IMR-90 (cell line): Measurements from ENCODE around the gene PSME4. TPM values are rescaled to one million over a fixed set of nuclear protein-coding genes. Genes with fewer than 3 reads are reported as not detected.
"Not testable (repeated sequence)": the region's sequence is repeated elsewhere in the genome, so short reads cannot be mapped to it uniquely, and the experiment has no call there.

ENCODE experiments used
- ATAC-seq: fragments of 200-7000 bp; cut with Tn5 transposase; 2 replicates; pipeline ENCODE4 v1.9.1; 2020; ENCODE audit warnings: low read depth, mild to moderate bottlenecking, moderate library complexity
- BruUV-seq: library from RNA; stranded (reverse); fragments of 400-500 nt; replicated peaks from 2 replicates; lab custom pipeline; 2021; lab: Mats Ljungman, UMichigan
- CTCF ChIA-PET: fragments of 300-600 bp; formaldehyde crosslinking; extraction: SDS; loops from one replicate; lab custom pipeline; 2021; ENCODE audit warnings: antibody characterized with exemption; lab: Yijun Ruan, JAX
- POLR2A ChIA-PET: fragments of 300-600 bp; sonication (Branson Sonifier 250); formaldehyde crosslinking; loops from one replicate; lab custom pipeline; 2022; ENCODE audit warnings: antibody characterized with exemption; ENCODE audit not compliant: unreplicated experiment; lab: Charles Lee
- DNase-seq: peaks from one replicate; pipeline ENCODE4 v3.0.0; 2013
- H2AFZ ChIP-seq: replicated peaks from 2 replicates; pipeline ENCODE3; 2013; ENCODE audit warnings: low read length, mild to moderate bottlenecking; ENCODE audit not compliant: poor library complexity
- H2AK5ac ChIP-seq: 2 replicates; pipeline ENCODE4 v1.6.1; 2013; ENCODE audit warnings: low read depth, low read length, inconsistent platforms
- H2AK9ac ChIP-seq: replicated peaks from 2 replicates; pipeline ENCODE3; 2013; ENCODE audit warnings: mild to moderate bottlenecking, low read depth, low read length, moderate library complexity; ENCODE audit not compliant: poor library complexity
- H2BK120ac ChIP-seq: 2 replicates; pipeline ENCODE4 v1.6.1; 2013; ENCODE audit warnings: low read depth, low read length, inconsistent platforms
- H2BK15ac ChIP-seq: 3 replicates; pipeline ENCODE4 v1.6.1; 2013; ENCODE audit warnings: low read depth, low read length, inconsistent platforms
- H2BK20ac ChIP-seq: 2 replicates; pipeline ENCODE4 v1.6.1; 2013; ENCODE audit warnings: low read depth, mild to moderate bottlenecking, inconsistent platforms, low read length, moderate library complexity
- H2BK5ac ChIP-seq: 2 replicates; pipeline ENCODE4 v1.6.1; 2013; ENCODE audit warnings: mild to moderate bottlenecking, low read depth, low read length, inconsistent platforms; ENCODE audit not compliant: poor library complexity, severe bottlenecking
- H3K14ac ChIP-seq: replicated peaks from 2 replicates; pipeline ENCODE4 v1.6.1; 2013; ENCODE audit warnings: low read depth, low read length, inconsistent platforms
- H3K18ac ChIP-seq: 2 replicates; pipeline ENCODE4 v1.6.1; 2013; ENCODE audit warnings: low read depth, low read length, control low read depth
- H3K23ac ChIP-seq: 2 replicates; pipeline ENCODE4 v1.6.1; 2013; ENCODE audit warnings: low read depth, low read length, inconsistent platforms
- H3K27ac ChIP-seq: 2 replicates; pipeline ENCODE4 v1.5.1; 2013; ENCODE audit warnings: mild to moderate bottlenecking, control low read depth, low read length; ENCODE audit not compliant: insufficient read depth
- H3K27me3 ChIP-seq: 2 replicates; pipeline ENCODE4 v1.6.1; 2013; ENCODE audit warnings: low read length; ENCODE audit not compliant: control insufficient read depth, insufficient read depth
- H3K36me3 ChIP-seq: 2 replicates; pipeline ENCODE4 v1.6.1; 2013; ENCODE audit warnings: low read length, mixed read lengths; ENCODE audit not compliant: control insufficient read depth, insufficient read depth
- H3K4ac ChIP-seq: 2 replicates; pipeline ENCODE4 v1.6.1; 2013; ENCODE audit warnings: low read depth, low read length, inconsistent platforms
- H3K4me1 ChIP-seq: 2 replicates; pipeline ENCODE4 v1.6.1; 2013; ENCODE audit warnings: low read length, mixed read lengths; ENCODE audit not compliant: control insufficient read depth, insufficient read depth
- H3K4me2 ChIP-seq: 2 replicates; pipeline ENCODE4 v1.6.1; 2013; ENCODE audit warnings: low read depth, mild to moderate bottlenecking, control low read depth, low read length, moderate library complexity
- H3K4me3 ChIP-seq: 2 replicates; pipeline ENCODE4 v1.5.1; 2013; ENCODE audit warnings: low read depth, mild to moderate bottlenecking, control low read depth, low read length, moderate library complexity; ENCODE audit not compliant: insufficient read depth
- H3K56ac ChIP-seq: 2 replicates; pipeline ENCODE4 v1.6.1; 2013; ENCODE audit warnings: low read length, inconsistent platforms; ENCODE audit not compliant: insufficient read depth; ENCODE audit errors: extremely low read depth
- H3K79me1 ChIP-seq, 2 experiments: 2 replicates each; pipeline ENCODE4 v1.6.1; 2013; ENCODE audit warnings: low read length in 2 of 2, inconsistent platforms in 1 of 2, low read depth in 1 of 2
- H3K9ac ChIP-seq: 2 replicates; pipeline ENCODE4 v1.6.1; 2013; ENCODE audit warnings: low read depth, low read length, control low read depth
- H3K9me1 ChIP-seq: 2 replicates; pipeline ENCODE4 v1.6.1; 2013; ENCODE audit warnings: low read length, inconsistent platforms; ENCODE audit not compliant: insufficient read depth
- H3K9me3 ChIP-seq: 2 replicates; pipeline ENCODE4 v1.6.1; 2013; ENCODE audit warnings: low read length; ENCODE audit not compliant: control insufficient read depth, insufficient read depth
- H4K20me1 ChIP-seq: 2 replicates; pipeline ENCODE4 v1.6.1; 2013; ENCODE audit warnings: low read length, inconsistent platforms; ENCODE audit not compliant: insufficient read depth
- H4K5ac ChIP-seq: 2 replicates; pipeline ENCODE4 v1.6.1; 2013; ENCODE audit warnings: mild to moderate bottlenecking, low read depth, low read length, control low read depth
- H4K8ac ChIP-seq, 2 experiments: 2 replicates each; pipeline ENCODE4 v1.6.1; 2013; ENCODE audit warnings: low read depth in 2 of 2, low read length in 2 of 2, control low read depth in 1 of 2, inconsistent platforms in 1 of 2
- H4K91ac ChIP-seq: 2 replicates; pipeline ENCODE4 v1.6.1; 2013; ENCODE audit warnings: low read depth, low read length, inconsistent platforms; ENCODE audit not compliant: insufficient read depth
- CEBPB ChIP-seq: IDR thresholded peaks from 2 replicates; pipeline ENCODE4 v1.6.1; 2012; ENCODE audit warnings: low read depth, low read length, improper control_type of control experiment
- WGBS, 2 experiments: methylation state at CpG; one replicate each; pipeline versions ENCODE4 v1.1.5 to v1.1.7; 2013; ENCODE audit warnings: missing lambda C conversion rate in 2 of 2; ENCODE audit not compliant: insufficient read length in 1 of 2; ENCODE audit errors: extremely low coverage in 2 of 2; 5-methylcytosine and 5-hydroxymethylcytosine counted together
- dilution Hi-C: fragments of 300-500 bp; cut with HindIII; formaldehyde crosslinking; loops from one replicate; pipeline ENCODE4 v1.14.3; 2018; ENCODE audit warnings: low sequenced_read_pairs; ENCODE audit not compliant: unreplicated experiment
- in situ Hi-C: fragments of 300-500 bp; cut with MboI; formaldehyde crosslinking; loops from 3 replicates; pipeline ENCODE4 v1.14.3; 2019; ENCODE audit warnings: low sequenced_read_pairs, inconsistent platforms, mixed read lengths
- intact Hi-C: fragments of 100-400 bp; cut with micrococcal nuclease; formaldehyde crosslinking; loops from 2 replicates; pipeline ENCODE4 v1.10.0; 2022
- polyA plus RNA-seq, 3 experiments: library from polyadenylated mRNA; depleted of rRNA; stranded (reverse); fragments of >200 nt; gene quantifications; 2 replicates each; pipeline ENCODE4 v1.2.3, GENCODE V29; 2012; ENCODE audit warnings: low replicate concordance in 1 of 3
- total RNA-seq: library from RNA; depleted of rRNA; stranded (reverse); fragments of >200 nt; gene quantifications from 2 replicates; pipeline ENCODE4 v1.2.3, GENCODE V29; 2012

Gene PSME4
- total and polyA plus RNA-seq, 2 of the 4 experiments (the other 2 are of a cell fraction), result 28.2 to 61.3 TPM

GRCh38 chr2:53851052-53851757 is 119.6 kb downstream of the PSME4 start:
- in situ Hi-C loops, H3K14ac ChIP-seq, H3K4me3 ChIP-seq, POLR2A ChIA-PET, H2BK5ac ChIP-seq, H3K27me3 ChIP-seq, H3K23ac ChIP-seq, H2AK5ac ChIP-seq, H3K4me2 ChIP-seq, H3K4ac ChIP-seq, H2AFZ ChIP-seq, H4K8ac ChIP-seq, H3K4me1 ChIP-seq, H3K9me3 ChIP-seq, dilution Hi-C loops, H3K36me3 ChIP-seq, BruUV-seq, H3K18ac ChIP-seq, H4K20me1 ChIP-seq, H3K56ac ChIP-seq, H3K27ac ChIP-seq, H2BK20ac ChIP-seq, H2BK15ac ChIP-seq, intact Hi-C loops, H4K91ac ChIP-seq, CTCF ChIA-PET, H2BK120ac ChIP-seq, H4K5ac ChIP-seq, H2AK9ac ChIP-seq, H3K9ac ChIP-seq: not testable (repeated sequence)
- Histone ChIP-seq H3K9me1 (peaks cover 12% of the 10 kb centered on the region; the same call in 1 of the 2 replicates), H3K79me1 (peaks cover 8 to 11% of the 10 kb centered on the region in 2 experiments)
- TF ChIP-seq CEBPB, result peak; percentile 67
- 0 out of 2 replicates have a peak, but pooled peaks have one; percentile 35 for ATAC-seq
- peak; percentile 2 for DNase-seq
- WGBS, 2 experiments, result 90% methylated on average over 3 of the region's 9 CpGs; no CpG with 5 or more reads in 1 of the 2 experiments
